Activated CD4-positive, alpha-beta T cell treated with anti-CD3 and anti-CD28 coated beads, Interleukin-2, amount 50 U/mL, for 16 hours (primary cell): ENCODE data around the gene MPP2.
"Not testable (repeated sequence)": the region's sequence is repeated elsewhere in the genome, so short reads cannot be mapped to it uniquely, and the experiment has no call there.

ENCODE experiments used
- DNase-seq: peaks from one replicate; pipeline ENCODE4 v3.0.0-alpha.2; 2020

Gene MPP2

DNA sequence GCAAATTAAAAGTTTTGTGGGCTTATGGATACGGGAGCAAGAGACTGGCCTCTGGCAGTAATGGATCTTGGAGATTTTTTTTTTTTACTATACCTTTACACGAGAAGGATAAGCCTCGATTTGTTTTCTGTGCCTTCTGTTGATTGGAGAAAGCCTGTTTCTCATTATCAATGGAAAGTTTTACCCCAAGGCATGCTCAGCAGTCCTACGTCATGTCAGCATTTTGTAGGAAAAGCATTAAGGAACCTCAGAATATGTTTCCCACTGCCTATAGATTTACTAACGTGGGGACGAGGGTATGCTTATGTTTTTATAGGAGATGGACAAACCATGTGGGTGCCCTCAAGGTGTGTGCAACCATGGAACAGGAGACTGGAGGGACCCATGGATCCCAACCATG lies 33.5 kb downstream of the MPP2 start:
- DNase-seq: no peak

DNA sequence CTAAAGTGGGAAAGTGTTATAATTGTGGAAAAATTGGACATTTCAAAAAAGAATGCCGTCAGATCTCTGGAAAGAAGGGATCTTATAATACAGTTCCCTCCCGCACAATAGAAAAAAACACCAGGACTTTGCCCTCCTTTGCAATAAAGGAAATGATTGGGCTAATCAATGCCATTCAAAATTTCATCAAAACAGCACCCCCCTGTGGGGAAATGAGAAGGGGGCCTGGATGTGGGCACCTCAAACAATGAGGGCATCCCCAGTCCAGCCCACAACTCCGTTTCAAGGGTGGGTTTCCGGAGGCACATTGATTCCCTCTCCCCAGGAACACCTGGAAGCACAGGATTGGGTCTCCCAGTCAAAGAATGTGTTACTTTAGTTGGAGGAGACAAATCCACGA lies 34.2 kb downstream of the MPP2 start:
- no peak for DNase-seq

DNA sequence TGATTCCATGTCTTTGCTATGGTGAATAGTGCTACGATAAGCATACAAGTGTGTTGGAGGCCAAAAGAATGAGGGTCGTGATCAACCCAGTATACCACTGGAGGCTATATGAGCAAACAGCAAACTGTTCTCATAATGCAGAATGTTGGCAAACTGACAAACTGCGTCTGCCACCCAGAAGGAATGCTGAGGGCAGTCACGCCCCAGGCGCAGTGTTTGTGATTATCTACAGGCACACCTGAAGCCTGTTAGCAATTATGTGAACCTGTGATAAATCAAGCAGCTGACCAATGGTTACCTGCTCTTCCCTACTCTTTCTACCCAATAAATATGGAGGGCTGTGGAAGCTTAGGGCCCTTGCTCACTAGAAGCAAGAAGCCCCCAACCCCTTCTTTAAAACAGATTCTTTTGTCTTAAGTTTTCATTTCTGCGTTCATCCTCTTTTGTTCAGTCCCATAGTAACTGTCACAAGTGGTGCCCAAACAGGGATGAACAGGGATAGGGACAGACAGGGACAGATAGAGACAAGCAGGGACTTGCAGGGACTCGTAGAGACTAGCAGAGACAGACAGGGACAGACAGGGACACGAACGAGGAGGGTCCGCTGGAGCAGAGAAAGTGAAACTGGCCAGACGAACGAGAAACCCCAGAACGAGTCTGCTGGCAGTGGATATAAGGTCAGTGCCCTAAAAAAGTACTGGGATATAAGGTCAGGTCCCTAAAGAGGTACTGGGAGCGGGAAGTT lies 35.2 kb downstream of the MPP2 start:
- no peak for DNase-seq

DNA sequence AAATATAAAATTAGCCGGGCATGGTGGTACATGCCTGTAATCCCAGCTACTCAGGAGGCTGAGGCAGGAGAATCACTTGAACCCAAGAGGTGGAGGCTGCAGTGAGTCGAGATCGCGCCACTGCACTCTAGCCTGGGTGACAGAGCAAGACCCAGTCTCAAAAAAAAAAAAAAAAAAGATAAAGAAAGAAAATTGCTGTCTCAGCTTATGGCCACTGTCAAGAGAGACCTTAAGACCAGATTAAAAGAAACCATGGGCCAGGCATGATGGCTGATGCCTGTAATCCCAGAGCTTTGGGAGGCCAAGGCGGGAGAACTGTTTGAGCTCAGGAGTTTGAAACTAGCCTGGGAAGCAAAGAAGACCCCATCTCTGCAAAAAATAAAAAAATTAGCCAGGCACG lies 38.3 kb downstream of the MPP2 start:
- DNase-seq: not testable (repeated sequence)

DNA sequence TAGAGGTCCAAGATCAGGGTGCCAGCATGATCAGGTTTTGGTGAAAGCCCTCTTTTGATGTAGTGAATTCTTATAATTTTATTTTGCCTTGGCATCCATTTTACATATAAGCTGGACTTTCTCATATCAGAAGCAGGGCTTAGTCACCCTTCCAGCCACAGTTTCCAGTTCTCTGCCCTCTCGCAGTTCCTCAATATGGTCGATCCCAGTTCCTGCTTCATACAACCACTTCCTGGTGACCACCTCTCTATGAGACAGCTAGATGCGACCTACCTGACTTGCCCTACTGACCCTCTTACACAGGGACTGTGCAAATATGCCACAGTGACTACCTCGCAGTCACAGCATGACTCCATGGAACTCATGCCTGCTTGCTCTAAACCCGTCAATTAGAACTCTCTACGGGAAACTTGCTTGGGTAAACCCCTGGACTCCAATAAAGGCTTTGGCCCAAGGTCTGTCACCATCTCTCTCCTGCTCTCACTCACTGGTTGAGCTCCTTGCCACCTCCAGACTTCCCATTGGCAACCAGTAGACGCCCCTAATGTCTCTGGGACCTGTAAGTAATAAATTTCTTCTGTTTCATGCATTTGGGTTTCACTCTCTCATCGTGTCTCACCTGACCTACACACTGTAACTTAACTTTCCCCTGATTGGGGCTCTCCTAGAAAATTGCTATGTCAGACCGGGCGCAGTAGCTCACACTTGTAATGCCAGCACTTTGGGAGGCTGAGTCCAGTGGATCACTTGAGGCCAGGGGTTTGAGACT lies 38.9 kb downstream of the MPP2 start:
- no peak for DNase-seq

DNA sequence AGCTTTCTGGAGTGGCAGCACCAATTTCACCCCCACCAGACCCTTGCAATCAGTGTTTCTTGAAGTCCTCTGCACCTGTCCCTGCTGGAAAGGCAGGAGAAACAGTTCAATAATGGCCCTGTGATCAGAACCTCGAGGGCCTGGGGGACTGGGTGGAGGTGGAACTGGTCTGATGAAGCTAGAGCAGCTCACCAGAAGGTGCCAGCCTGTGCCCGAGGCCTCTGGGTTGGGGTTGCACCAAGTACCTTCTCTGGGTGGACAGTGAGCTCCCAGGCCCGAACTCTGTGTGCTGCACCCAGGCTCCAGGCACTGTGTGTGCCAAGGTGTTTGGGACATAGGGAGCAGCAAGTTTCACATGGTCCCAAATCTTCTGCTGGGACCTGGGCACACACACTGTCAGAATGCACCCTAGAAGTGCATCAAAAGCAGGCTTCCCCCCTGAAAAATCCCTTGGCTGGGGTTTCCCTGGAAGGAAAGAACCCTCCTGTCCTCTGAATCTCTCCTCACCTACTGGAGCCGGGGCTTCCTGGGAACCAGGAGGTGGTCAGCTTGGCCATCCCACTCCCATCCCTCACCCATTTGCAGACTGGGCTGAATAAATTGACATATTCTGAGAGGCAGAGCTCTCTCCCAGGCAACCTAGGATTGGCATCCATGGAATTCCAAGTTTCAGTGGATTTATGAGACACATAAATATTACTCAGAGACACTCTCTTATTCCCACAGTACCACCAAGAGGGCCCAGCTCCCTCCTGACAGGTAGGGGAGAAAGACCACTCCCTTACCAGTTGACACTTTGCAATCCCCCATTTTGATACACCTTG lies 43.0 kb downstream of the MPP2 start:
- DNase-seq: no peak

DNA sequence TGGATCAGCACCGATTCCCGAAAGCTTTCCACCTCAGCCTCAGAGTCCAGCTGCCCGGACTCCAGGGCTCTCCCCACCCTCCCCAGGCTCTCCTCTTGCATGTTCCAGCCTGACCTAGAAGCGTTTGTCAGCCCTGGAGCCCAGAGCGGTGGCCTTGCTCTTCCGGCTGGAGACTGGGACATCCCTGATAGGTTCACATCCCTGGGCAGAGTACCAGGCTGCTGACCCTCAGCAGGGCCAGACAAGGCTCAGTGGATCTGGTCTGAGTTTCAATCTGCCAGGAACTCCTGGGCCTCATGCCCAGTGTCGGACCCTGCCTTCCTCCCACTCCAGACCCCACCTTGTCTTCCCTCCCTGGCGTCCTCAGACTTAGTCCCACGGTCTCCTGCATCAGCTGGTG lies 45.4 kb downstream of the MPP2 start:
- DNase-seq: no peak

DNA sequence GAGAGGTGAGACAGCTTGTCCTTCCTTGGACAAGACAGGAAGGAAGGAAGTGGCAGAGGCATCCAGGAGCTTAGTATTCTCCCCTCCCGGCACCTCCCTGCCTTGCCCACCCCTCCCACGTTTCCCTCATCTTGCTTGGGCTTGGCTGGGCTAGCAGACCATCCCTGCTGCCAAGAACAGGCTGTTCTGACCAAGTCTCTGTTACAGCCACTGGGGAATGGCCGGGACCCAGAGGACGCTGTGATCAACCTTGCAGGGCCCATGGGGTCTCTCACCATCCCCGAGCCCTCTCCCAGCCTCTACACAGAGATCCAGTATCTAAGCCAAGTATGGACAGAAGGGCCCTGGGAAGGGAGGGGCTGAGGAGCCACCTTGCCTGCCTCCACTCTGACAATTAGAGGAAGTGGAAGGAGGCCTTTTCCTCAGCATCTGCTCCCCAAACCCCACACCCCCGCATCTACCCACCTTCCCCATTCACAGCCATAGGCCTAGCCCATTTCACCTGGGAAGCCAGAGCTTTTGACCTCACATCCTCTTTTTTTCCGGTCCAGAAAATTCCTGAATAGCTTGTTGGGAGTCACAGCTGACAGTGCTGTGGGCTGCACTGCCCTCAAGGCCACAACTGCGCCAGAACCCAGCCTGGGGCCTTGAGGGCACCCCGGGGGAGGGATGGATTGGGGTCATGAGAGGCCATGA lies 46.3 kb downstream of the MPP2 start:
- DNase-seq: no peak

DNA sequence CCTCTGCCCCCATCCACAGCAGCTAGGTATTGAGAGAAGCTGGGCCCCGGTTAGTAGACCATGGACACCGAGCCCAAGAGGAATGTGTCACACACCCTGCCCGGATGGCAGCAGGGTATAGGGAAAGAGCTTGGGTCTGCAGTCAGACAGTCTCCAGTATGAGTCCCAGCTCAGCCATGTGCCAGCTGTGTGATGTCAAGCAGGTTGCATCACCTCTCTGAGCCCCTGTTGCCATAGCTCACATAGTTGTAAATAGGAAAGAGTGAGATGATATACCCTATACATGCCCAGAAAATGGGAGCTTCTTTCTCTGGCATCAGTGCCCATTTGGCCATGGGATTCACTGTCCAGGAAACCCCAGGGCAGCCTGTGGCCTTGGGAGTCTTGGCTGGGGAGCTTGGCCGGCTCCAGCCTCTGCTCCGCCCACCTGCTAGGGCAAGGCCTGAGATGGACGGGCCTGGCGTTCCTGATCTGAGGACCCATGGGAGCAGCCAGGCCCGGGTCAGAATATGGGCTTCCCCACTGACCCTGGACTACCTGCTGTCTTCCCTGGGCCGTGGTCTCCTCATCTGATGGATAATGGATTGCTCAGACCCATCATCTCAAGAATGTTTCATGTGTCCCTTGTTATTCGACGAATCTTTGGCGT lies 47.1 kb downstream of the MPP2 start:
- DNase-seq: no peak

DNA sequence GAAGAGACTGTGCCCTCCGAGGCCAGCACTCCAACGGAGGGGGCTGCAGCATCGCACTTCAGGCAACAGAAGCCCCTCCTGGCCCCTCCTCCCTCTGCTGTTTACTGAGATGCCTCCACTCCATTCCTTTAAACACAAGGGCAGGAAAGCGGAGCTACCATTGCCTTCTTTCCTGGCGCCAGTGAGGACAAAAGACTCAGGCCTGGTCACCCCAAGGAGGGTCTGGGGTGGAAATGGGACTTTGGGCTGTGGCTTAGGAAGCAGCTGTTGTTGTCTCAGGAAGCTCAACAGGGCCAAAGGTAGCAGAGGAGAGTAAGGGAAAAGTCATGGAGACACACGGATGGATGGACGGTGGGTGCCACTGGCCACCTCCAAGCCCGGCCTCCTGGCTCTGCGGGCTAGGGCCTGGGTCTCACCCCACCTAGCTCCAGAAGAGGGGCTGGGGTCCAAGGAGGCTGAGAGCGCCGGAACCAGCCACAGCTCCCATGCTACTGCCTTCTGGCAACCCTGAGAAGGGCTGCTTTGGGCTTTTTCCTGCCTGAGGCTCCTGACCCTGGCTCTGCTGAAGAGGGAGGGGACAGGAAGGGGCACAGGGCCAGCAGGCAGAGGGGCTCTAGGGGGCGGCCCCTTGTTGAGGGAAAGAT lies 49.3 kb downstream of the MPP2 start:
- DNase-seq: no peak

DNA sequence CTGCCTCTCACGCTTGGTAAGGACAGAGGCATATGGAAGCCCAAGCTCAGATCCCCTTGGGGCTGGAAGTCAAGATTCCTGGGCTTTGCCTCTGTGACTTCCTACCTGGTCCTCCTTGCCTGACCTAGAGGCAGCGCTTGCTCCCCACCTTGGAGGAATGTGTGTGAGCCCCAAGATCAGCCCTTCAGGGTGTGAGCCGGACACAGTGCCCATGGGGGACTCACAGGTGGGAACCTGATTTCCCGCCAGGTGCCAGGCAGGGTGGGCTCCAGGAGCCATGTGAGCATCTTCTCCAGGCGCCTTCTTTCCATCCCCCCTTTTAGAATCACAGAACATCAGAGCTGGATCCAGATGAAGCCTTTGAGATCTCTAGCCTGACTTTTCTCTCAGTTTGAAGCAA lies 50.2 kb downstream of the MPP2 start:
- DNase-seq: no peak

DNA sequence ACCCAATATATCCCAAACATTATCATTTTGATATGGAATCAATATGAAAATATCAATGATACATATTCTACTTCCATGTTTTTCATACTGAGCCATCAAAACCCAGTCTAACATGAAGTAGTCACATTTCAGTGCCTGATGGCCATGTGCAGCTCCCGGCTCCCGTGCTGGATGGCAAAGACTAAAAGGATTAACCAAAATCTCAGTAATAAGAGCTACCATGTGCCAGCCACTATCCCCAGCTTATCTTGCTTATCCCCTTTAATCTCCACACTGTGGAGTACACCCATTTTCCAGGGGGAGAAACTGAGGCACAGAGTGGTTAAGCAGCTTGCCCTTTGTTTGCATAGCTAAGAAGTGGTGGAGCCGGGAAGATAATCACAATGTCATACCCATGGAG lies 51.2 kb downstream of the MPP2 start:
- no peak for DNase-seq

DNA sequence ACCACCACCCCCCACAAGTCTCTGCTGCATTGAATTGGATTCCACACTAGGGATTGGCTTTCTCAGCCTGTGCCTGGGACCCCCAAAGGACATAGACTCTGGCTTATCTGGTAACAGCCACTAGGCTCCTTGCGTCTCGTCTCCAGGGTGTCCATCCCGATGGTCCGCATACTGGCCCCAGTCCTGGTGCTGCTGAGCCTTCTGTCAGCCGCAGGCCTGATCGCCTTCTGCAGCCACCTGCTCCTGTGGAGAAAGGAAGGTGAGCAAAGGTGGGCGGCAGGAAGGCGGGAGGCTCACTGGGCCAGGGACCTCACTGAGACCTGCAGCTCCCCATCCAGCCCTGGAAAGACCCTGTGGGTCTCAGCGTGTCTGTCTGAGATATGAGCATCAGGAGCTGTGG lies 52.3 kb downstream of the MPP2 start:
- DNase-seq: no peak

DNA sequence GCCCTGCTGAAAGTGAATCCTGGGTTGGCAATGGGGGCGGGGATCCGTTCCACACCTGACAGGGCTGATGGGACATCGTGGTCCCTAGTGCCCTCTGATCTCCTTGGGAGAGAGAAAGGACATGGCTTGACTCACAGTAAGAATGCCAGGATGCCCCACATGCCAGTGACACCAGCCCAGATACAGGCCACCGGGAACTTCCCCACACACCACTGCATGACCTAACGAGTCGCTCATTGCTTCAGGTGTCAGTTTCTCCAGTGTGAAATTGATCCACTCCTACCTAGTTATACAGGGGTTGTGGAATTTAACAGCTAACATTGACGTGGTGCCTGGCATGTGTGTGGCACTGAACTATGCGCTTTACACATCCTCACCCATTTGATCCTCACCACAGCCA lies 52.8 kb downstream of the MPP2 start:
- DNase-seq: no peak

DNA sequence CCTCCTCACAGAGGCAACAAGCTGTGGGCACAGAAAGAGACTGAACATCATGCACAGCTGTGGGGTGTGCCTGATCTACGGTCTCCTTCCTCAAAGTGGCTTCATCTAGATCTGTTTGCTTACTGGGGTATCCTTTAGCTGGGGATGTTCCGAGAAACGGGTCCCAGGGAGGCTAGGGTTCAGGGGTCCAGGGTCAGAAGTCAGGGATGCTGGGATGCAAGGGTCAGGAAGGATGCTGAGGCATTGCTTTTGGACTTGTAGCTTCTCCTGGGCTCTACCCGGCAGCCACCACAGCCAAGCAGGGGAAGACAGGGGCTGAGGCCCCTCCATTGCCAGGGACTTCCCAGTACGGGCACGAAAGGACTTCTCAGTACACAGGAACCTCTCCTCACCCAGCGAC lies 53.8 kb downstream of the MPP2 start:
- DNase-seq: no peak

DNA sequence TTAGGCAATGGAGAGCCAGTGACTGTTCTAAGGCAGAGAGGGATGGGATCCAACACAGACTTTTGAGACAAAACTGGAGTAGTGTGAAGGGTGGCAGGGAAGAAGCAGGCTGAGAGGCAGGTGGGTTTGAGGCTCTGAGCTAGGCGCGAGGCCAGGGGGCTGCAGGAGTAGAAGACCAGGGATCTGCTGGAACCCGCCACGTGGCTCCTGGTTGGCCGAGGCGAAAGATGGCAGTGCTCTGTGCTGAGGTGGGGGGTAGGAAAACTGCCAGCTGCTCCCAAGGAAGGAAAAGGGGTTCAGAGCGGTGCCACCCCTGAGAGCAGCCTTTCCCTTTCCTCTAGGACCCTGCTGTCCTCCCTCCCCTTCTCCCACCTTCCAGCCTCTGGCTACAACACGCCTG lies 54.8 kb downstream of the MPP2 start:
- DNase-seq: no peak

DNA sequence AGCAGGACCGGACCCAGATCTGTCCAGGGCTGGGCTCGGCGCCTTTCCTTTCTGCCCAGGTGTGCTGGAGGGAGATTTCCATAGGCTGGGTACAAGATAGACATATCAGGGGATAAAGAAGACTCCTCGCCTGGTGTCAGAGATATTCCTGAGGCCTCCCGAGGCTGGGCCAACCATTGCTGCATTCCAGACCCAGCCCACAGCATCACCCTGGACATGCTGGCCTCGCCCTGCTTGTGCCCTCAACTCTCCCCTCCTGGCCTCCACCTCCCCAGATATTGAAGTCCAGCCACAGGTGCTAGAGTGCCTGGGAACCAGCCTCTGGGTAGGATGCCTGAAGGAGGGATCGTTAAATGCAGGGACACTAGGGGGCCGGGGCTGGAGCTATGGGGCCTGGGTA lies 58.2 kb downstream of the MPP2 start:
- no peak for DNase-seq

DNA sequence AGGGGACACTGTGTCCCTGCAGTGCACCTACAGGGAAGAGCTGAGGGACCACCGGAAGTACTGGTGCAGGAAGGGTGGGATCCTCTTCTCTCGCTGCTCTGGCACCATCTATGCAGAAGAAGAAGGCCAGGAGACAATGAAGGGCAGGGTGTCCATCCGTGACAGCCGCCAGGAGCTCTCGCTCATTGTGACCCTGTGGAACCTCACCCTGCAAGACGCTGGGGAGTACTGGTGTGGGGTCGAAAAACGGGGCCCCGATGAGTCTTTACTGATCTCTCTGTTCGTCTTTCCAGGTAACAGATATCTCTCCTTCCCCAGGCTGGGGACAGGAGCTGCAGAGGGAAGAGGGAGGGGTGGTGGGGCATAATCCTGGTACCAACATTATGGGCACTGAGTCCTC lies 58.7 kb downstream of the MPP2 start:
- no peak for DNase-seq

DNA sequence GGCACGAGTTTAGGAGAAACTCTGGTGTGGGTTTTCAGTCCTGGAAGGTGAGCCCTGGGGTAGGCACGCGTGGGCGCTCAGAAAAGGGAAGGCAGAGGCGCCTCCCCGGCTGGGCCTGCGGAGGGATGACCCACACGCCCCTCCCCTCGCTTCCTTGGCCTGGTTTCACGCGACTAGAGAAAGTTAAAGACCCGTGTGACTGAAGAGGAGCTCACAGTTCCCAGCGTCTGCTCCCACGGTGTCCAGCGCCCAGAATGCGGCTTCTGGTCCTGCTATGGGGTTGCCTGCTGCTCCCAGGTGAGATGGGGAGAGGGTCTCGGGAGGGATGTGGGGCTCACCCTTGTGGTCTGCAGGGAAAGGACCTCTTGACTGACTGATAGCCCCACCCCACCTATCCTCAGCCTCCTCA lies 60.4 kb downstream of the MPP2 start, which contains the start of gene CD300LG:
CD300LG (plus strand) TSS at position 214 of the 409 bp plus-strand sequence; CDS start at position 255, 41 bp downstream.
- no peak for DNase-seq

DNA sequence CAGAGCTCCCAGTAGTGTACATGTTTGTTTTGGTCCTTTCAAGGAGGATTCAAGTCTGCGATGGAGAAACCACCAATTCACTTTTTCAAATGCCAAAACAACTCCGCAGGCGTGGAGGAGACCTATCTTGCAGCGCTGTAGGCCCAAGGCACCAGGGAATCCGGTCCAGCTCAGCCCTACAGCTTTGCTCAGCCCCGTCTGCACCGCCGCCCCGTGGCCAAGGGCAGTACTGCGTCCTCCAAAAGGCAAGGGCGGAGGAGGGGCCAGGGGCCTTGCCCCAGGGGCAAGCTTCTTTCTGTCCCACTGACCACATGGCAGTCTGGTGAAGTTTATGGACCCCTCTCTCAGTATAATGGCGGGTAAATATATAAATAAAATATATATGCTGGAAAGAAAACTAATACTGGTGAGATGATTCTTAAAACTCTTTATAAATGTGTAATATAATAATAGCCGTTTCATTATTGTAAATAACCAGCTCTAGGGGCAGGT lies 61.1 kb downstream of the MPP2 start:
- DNase-seq: peak; percentile 79

DNA sequence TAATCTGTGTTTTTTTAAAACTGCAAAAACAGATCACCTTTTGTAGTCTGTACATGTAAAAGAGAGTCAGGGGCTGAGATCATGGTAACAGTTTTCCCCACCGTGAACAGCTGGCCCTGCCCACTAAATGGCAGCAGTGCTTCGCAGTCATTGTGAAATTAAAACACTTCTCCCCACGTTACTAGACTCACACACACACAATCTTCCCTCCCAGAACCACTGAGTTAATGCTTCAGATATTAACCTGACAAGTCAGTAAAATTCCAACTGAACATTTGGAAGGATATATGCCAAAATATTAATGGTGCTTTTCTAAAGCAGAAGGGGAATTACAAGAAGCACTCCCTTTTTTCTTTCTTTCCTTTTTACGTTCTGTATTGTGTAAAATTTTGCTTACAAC lies 61.6 kb downstream of the MPP2 start:
- no peak for DNase-seq

DNA sequence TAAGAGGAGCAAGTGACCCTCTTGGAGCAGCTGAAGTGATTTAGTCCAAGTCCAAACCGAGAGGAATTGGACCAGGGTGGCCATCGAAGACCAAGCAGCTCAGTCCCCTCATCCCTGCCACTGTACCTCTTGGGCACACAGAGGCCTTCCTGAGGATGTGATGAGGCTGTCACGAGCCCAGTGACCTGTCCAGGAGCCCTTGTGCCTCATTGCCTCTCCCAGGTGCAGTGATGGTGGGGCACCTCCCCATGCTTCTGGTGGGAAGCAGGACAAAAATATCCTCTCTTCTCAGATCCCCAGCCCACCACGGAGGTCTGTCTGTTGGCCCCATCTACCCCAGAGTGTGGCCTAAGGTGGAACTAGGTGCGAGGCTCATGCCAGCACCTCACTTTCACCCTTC lies 63.1 kb downstream of the MPP2 start:
- DNase-seq: no peak
